H1 (cell line): Measurements from ENCODE around the gene STARD4.

Experiments
- FOSL1 ChIP-seq: IDR thresholded peaks from 2 replicates; pipeline ENCODE4 v1.6.1; 2011; ENCODE audit warnings: mild to moderate bottlenecking, low read depth, low read length, moderate library complexity; ENCODE audit not compliant: insufficient read depth
- MAFK ChIP-seq: IDR thresholded peaks from 2 replicates; pipeline ENCODE4 v1.6.1; 2012; ENCODE audit warnings: low read depth, mild to moderate bottlenecking, improper control_type of control experiment, low read length
- POLR2A ChIP-seq, 2 experiments: IDR thresholded peaks; 1 replicate in 1 of 2; 2 replicates in 1 of 2; pipeline ENCODE4 v1.6.1; 2011; ENCODE audit warnings: low read depth in 2 of 2, low read length in 2 of 2, mild to moderate bottlenecking in 2 of 2; ENCODE audit errors: control extremely low read depth in 1 of 2
- POLR2AphosphoS5 ChIP-seq: IDR thresholded peaks from 2 replicates; pipeline ENCODE4 v1.6.1; 2011; ENCODE audit warnings: low read depth, low read length
- TF ChIP-seq, protein P1 (sequence below): IDR thresholded peaks from 2 replicates; pipeline ENCODE4 v1.6.1; 2012; ENCODE audit warnings: inconsistent platforms
- TF ChIP-seq, protein P2 (sequence below), 3 experiments: IDR thresholded peaks; 1 replicate in 2 of 3; 2 replicates in 1 of 3; pipeline versions ENCODE4 v1.5.1 to v1.6.1; 2011; ENCODE audit warnings: low read length in 3 of 3, mild to moderate bottlenecking in 3 of 3, inconsistent platforms in 2 of 3, low read depth in 1 of 3, moderate library complexity in 1 of 3; ENCODE audit not compliant: insufficient read depth in 1 of 3; ENCODE audit errors: control extremely low read depth in 1 of 3

DNA sequence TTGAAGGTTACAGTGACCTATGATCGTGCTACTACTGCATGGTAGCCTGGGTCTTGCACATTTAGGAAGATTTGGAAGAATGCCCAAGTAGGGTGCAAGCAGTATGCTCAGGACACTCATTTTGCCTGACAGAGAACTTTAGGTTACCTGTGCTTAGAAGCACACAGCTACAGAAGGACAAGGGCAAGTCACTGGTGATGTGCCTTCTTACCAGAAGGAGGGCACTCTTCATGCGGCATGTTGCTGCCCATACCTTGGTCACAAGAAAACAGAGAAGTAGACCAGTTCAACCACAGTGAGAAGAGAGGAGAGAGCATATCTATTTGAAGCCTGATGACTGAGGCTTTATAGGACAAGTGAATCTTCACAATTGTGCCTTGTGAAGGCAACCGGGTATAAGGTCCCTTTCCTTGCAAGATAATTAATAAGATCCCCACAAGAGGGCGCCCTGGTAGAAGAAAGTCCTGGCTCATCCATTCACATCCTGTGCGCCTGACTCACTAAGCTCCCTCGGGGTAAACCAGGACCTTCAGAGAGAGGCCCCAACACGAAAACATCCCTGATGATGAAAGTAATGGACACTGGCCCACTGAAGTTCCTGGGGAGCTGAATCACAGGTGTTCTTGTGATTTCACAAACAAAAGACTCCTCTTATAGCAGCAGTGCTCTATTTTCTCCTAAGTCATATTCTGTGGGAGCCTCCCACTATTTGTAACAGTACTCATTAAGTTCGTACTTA lies 38.1 kb upstream of the STARD4 start:
- TF ChIP-seq POLR2AphosphoS5 (no peak), MAFK (no peak), FOSL1 (no peak), POLR2A (IDR thresholded peaks at IDR 0.05; ENCODE audit: control extremely low read depth in 1 of 2, low read depth in 2 of 2, low read length in 2 of 2) (no peak)
- TF ChIP-seq, protein P1, sequence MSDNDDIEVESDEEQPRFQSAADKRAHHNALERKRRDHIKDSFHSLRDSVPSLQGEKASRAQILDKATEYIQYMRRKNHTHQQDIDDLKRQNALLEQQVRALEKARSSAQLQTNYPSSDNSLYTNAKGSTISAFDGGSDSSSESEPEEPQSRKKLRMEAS = no peak
- TF ChIP-seq, protein P2, sequence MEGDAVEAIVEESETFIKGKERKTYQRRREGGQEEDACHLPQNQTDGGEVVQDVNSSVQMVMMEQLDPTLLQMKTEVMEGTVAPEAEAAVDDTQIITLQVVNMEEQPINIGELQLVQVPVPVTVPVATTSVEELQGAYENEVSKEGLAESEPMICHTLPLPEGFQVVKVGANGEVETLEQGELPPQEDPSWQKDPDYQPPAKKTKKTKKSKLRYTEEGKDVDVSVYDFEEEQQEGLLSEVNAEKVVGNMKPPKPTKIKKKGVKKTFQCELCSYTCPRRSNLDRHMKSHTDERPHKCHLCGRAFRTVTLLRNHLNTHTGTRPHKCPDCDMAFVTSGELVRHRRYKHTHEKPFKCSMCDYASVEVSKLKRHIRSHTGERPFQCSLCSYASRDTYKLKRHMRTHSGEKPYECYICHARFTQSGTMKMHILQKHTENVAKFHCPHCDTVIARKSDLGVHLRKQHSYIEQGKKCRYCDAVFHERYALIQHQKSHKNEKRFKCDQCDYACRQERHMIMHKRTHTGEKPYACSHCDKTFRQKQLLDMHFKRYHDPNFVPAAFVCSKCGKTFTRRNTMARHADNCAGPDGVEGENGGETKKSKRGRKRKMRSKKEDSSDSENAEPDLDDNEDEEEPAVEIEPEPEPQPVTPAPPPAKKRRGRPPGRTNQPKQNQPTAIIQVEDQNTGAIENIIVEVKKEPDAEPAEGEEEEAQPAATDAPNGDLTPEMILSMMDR (IDR thresholded peaks at IDR 0.05; ENCODE audit: control extremely low read depth in 1 of 3, insufficient read depth in 1 of 3, low read depth in 1 of 3, low read length in 3 of 3) = peak; percentile 35 to 69 (median 63)
